CD14-positive monocyte (primary cell): ENCODE measurements around the gene EXOC2. TPM values are rescaled to one million over a fixed set of nuclear protein-coding genes. Genes with fewer than 3 reads are reported as not detected.

Experiments
- DNase-seq, 3 donors: peaks; one replicate each; pipeline ENCODE4 v3.0.0-alpha.2; 2011 to 2022
- H2AFZ ChIP-seq: 2 replicates; pipeline ENCODE4 v1.6.0; 2012; ENCODE audit warnings: mild to moderate bottlenecking, low read depth, low read length, inconsistent platforms; ENCODE audit not compliant: insufficient read depth, poor library complexity, severe bottlenecking
- H3K27ac ChIP-seq, 2 donors: 1 replicate in 1 of 2; 2 replicates in 1 of 2; pipeline ENCODE4 v1.5.1; 2012 to 2013; ENCODE audit warnings: low read length in 2 of 2, control low read depth in 1 of 2, inconsistent platforms in 1 of 2, low read depth in 1 of 2, mild to moderate bottlenecking in 1 of 2
- H3K27me3 ChIP-seq, 2 donors: one replicate each; pipeline versions ENCODE4 v1.6.0 to v1.6.1; 2011 to 2013; ENCODE audit warnings: low read length in 2 of 2; ENCODE audit not compliant: control insufficient read depth in 2 of 2, insufficient read depth in 2 of 2
- H3K36me3 ChIP-seq, 2 donors: replicated peaks in 1 of 2; 1 replicate in 1 of 2; 2 replicates in 1 of 2; pipeline versions ENCODE4 v1.5.1 to v1.6.1; 2012 to 2013; ENCODE audit warnings: low read length in 2 of 2, control low read depth in 1 of 2, inconsistent platforms in 1 of 2, mild to moderate bottlenecking in 1 of 2; ENCODE audit not compliant: insufficient read depth in 2 of 2, control insufficient read depth in 1 of 2
- H3K4me1 ChIP-seq, 2 donors: 1 replicate in 1 of 2; 2 replicates in 1 of 2; pipeline versions ENCODE4 v1.5.1 to v1.6.1; 2012 to 2013; ENCODE audit warnings: low read length in 2 of 2, control low read depth in 1 of 2, inconsistent platforms in 1 of 2, mild to moderate bottlenecking in 1 of 2, moderate library complexity in 1 of 2; ENCODE audit not compliant: insufficient read depth in 2 of 2, control insufficient read depth in 1 of 2
- H3K4me2 ChIP-seq: replicated peaks from 2 replicates; pipeline ENCODE3; 2012; ENCODE audit warnings: low read length, moderate library complexity, mild to moderate bottlenecking; ENCODE audit not compliant: poor library complexity, severe bottlenecking; ENCODE audit errors: extremely low read depth
- H3K4me3 ChIP-seq, 3 experiments: fragments of 200-600 bp in 1 of 3; sonication (generic) in 1 of 3; replicated peaks in 1 of 3; 1 replicate in 2 of 3; 2 replicates in 1 of 3; pipeline ENCODE4 v1.5.1; 2011 to 2013; ENCODE audit warnings: low read length in 3 of 3, mild to moderate bottlenecking in 3 of 3, control low read depth in 2 of 3, low read depth in 2 of 3, inconsistent platforms in 1 of 3, moderate library complexity in 1 of 3
- H3K79me2 ChIP-seq: 2 replicates; pipeline ENCODE4 v1.6.0; 2012; ENCODE audit warnings: mild to moderate bottlenecking, control low read depth, inconsistent platforms, low read length, moderate library complexity; ENCODE audit not compliant: insufficient read depth
- H3K9ac ChIP-seq: 2 replicates; pipeline ENCODE4 v1.6.0; 2017; ENCODE audit warnings: low read length, mild to moderate bottlenecking; ENCODE audit not compliant: insufficient read depth, poor library complexity, severe bottlenecking
- H3K9me3 ChIP-seq, 2 donors: replicated peaks in 1 of 2; 1 replicate in 1 of 2; 2 replicates in 1 of 2; pipeline versions ENCODE4 v1.5.1 to v1.6.1; 2012 to 2013; ENCODE audit warnings: low read length in 2 of 2, control low read depth in 1 of 2; ENCODE audit not compliant: control insufficient read depth in 1 of 2, insufficient read depth in 1 of 2
- H4K20me1 ChIP-seq: 2 replicates; pipeline ENCODE4 v1.6.0; 2012; ENCODE audit warnings: mild to moderate bottlenecking, low read length, control low read depth, moderate library complexity; ENCODE audit not compliant: insufficient read depth
- H3K27ac Mint-ChIP-seq, 7 donors: one replicate each; pipeline ENCODE4 v1.8.0; 2020; ENCODE audit warnings: mild to moderate bottlenecking in 7 of 7, mixed read lengths in 7 of 7, moderate library complexity in 6 of 7, inconsistent platforms in 2 of 7
- H3K27me3 Mint-ChIP-seq, 3 donors: one replicate each; pipeline ENCODE4 v1.8.0; 2021 to 2022; ENCODE audit warnings: low read depth in 3 of 3, mild to moderate bottlenecking in 3 of 3, mixed read lengths in 3 of 3, moderate library complexity in 3 of 3, inconsistent platforms in 1 of 3
- H3K36me3 Mint-ChIP-seq, 2 donors: one replicate each; pipeline ENCODE4 v1.8.0; 2020; ENCODE audit warnings: mixed read lengths in 2 of 2, inconsistent platforms in 1 of 2, mild to moderate bottlenecking in 1 of 2
- H3K4me1 Mint-ChIP-seq: one replicate; pipeline ENCODE4 v1.8.0; 2020; ENCODE audit warnings: mild to moderate bottlenecking, mixed read lengths
- H3K4me3 Mint-ChIP-seq, 2 donors: one replicate each; pipeline ENCODE4 v1.8.0; 2020; ENCODE audit warnings: mild to moderate bottlenecking in 2 of 2, mixed read lengths in 2 of 2, moderate library complexity in 1 of 2
- H3K9me3 Mint-ChIP-seq, 7 donors: one replicate each; pipeline ENCODE4 v1.8.0; 2020 to 2022; ENCODE audit warnings: mixed read lengths in 7 of 7, mild to moderate bottlenecking in 6 of 7, moderate library complexity in 6 of 7, inconsistent platforms in 2 of 7
- WGBS: methylation state at CpG from one replicate; pipeline ENCODE4 v1.1.5; 2013; ENCODE audit warnings: missing lambda C conversion rate; ENCODE audit not compliant: insufficient coverage; 5-methylcytosine and 5-hydroxymethylcytosine counted together
- intact Hi-C, 2 donors: fragments of 100-400 bp; cut with micrococcal nuclease; formaldehyde crosslinking; loops; one replicate each; pipeline versions ENCODE4 v1.15.0 to v1.15.1; 2023
- polyA plus RNA-seq, 3 donors: library from polyadenylated mRNA; depleted of rRNA in 1 of 3; unstranded in 2 of 3; stranded (reverse) in 1 of 3; fragments of 300-500 nt in 2 of 3; fragments of >200 nt in 1 of 3; fragmentation: Illumina TruSeq in 2 of 3; gene quantifications; 1 replicate in 2 of 3; 2 replicates in 1 of 3; pipeline ENCODE4 v1.2.3, GENCODE V29; 2012 to 2021
- TF ChIP-seq, protein P1 (sequence below): fragments of 200-600 bp; IDR thresholded peaks from one replicate; pipeline ENCODE4 v1.8.0; 2022; ENCODE audit warnings: antibody characterized with exemption, mild to moderate bottlenecking

Gene EXOC2
- polyA plus RNA-seq, 3 donors, result 7.5 to 15.5 (median 12.0) TPM

DNA sequence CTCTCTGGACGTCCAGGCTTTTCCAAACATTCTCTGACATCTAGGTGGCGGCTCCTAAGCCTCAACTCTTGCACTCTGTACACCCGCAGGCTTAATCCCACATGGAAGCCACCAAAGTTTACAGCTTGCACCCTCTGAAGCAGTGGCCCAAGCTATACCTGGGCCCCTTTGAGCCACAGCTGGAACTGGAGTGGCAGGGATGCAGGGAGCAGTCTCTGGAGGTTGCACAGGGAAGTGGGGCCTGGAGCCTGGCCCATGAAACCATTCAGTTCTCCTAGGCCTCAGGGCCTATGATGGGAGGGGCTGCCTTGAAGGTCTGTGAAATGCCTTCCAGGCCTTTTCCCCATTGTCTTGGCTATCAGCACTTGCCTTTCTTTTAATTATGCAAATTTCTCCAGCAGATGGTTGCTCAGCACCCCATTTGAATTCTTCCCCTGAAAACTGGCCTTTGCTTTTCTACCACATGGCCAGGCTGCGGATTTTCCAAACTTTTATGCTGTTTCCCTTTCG is 236.5 kb downstream of the EXOC2 start:
- no peaks in the 10 kb centered on the region for H3K4me1 ChIP-seq
- Mint-ChIP-seq H3K9me3 (peaks cover 0 to 9% (median 3%) of the 10 kb centered on the region in 7 donors), H3K4me3 (no peak overlapping the region), H3K4me1 (no peaks in the 10 kb centered on the region), H3K36me3 (no peaks in the 10 kb centered on the region), H3K27me3 (peaks cover 3 to 9% (median 5%) of the 10 kb centered on the region in 3 donors), H3K27ac (no peak overlapping the region)
- TF ChIP-seq, protein P1, sequence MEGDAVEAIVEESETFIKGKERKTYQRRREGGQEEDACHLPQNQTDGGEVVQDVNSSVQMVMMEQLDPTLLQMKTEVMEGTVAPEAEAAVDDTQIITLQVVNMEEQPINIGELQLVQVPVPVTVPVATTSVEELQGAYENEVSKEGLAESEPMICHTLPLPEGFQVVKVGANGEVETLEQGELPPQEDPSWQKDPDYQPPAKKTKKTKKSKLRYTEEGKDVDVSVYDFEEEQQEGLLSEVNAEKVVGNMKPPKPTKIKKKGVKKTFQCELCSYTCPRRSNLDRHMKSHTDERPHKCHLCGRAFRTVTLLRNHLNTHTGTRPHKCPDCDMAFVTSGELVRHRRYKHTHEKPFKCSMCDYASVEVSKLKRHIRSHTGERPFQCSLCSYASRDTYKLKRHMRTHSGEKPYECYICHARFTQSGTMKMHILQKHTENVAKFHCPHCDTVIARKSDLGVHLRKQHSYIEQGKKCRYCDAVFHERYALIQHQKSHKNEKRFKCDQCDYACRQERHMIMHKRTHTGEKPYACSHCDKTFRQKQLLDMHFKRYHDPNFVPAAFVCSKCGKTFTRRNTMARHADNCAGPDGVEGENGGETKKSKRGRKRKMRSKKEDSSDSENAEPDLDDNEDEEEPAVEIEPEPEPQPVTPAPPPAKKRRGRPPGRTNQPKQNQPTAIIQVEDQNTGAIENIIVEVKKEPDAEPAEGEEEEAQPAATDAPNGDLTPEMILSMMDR, result no peak
- intact Hi-C loops, result no loop called here
- no peaks in the 10 kb centered on the region for H3K27me3 ChIP-seq
- H2AFZ ChIP-seq, result no peak overlapping the region
- WGBS, result 100% methylated on average over 2 of the region's 5 CpGs
- H3K36me3 ChIP-seq, result no peaks in the 10 kb centered on the region
- no peak overlapping the region for H3K4me2 ChIP-seq
- H4K20me1 ChIP-seq, result no peaks in the 10 kb centered on the region
- H3K4me3 ChIP-seq, result no peak overlapping the region
- H3K9ac ChIP-seq, result no peak overlapping the region
- H3K79me2 ChIP-seq, result no peaks in the 10 kb centered on the region
- H3K9me3 ChIP-seq, result peaks cover 0 to 3% of the 10 kb centered on the region in 2 donors
- no peak for DNase-seq
- H3K27ac ChIP-seq, result no peak overlapping the region

DNA sequence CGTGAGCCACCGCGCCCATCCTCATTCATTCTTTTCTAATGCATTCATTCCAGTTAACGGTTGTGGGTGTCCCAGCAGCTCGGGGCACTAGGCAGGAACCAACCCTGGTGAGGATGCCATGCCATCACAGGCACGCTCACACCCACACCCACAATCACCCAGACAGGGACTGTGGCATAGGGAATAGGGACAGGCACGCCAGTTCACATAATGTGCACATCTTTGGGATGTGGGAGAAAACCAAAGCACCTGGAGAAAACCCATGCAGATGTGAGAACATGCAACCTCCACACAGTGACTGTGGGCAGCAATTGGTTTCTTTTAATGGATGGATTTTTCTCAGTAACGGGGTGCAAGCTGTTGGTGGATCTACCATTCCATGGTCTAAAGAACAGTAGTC is 237.1 kb downstream of the EXOC2 start:
- Histone ChIP-seq H3K4me1 (no peaks in the 10 kb centered on the region), H3K27me3 (no peaks in the 10 kb centered on the region), H3K27ac (no peak overlapping the region), H3K9ac (no peak overlapping the region), H4K20me1 (no peaks in the 10 kb centered on the region), H3K4me3 (no peak overlapping the region), H3K79me2 (no peaks in the 10 kb centered on the region), H2AFZ (no peak overlapping the region), H3K4me2 (no peak overlapping the region), H3K9me3 (peaks cover 0 to 3% of the 10 kb centered on the region in 2 donors), H3K36me3 (no peaks in the 10 kb centered on the region)
- Mint-ChIP-seq H3K27ac (no peak overlapping the region), H3K4me1 (no peaks in the 10 kb centered on the region), H3K36me3 (no peaks in the 10 kb centered on the region), H3K27me3 (peaks cover 3 to 10% (median 5%) of the 10 kb centered on the region in 3 donors), H3K9me3 (peaks cover 0 to 10% (median 3%) of the 10 kb centered on the region in 7 donors), H3K4me3 (no peak overlapping the region)
- intact Hi-C loops, result no loop called here
- 100% methylated on average over 3 of the region's 8 CpGs for WGBS
- TF ChIP-seq, protein P1, result no peak
- DNase-seq, result no peak
